Endothelial cell of umbilical vein (primary cell): ENCODE measurements around the gene GPLD1. TPM values are rescaled to one million over a fixed set of nuclear protein-coding genes. Genes with fewer than 3 reads are reported as not detected.
"Not testable (repeated sequence)": the region's sequence is repeated elsewhere in the genome, so short reads cannot be mapped to it uniquely, and the experiment has no call there.

ENCODE experiments used
- BruUV-seq: library from RNA; stranded (reverse); fragments of 400-500 nt; replicated peaks from 2 replicates; lab custom pipeline; 2021; lab: Mats Ljungman, UMichigan
- CTCF ChIA-PET: fragments of 300-600, 350-600 bp; sonication (Branson Sonifier 250); formaldehyde crosslinking; loops from one replicate; lab custom pipeline; 2021; ENCODE audit warnings: antibody characterized with exemption, inconsistent platforms; lab: Charles Lee
- POLR2A ChIA-PET: fragments of 300-600, 350-600 bp; sonication (Branson Sonifier 250); formaldehyde crosslinking; loops from one replicate; lab custom pipeline; 2021; ENCODE audit warnings: antibody characterized with exemption, inconsistent platforms; lab: Charles Lee
- DNase-seq: peaks from one replicate; pipeline ENCODE4 v3.0.0-alpha.2; 2011; ENCODE audit warnings: low read depth, low spot score
- FAIRE-seq: peaks from 2 replicates; lab custom pipeline; 2011; peaks lifted over from hg19 to GRCh38; lab: Jason Lieb, UNC
- H2AFZ ChIP-seq: 2 replicates; pipeline ENCODE4 v1.6.0; 2012; ENCODE audit warnings: low read depth, low read length, control low read depth, inconsistent platforms
- H3K27ac ChIP-seq: 2 replicates; pipeline ENCODE4 v1.5.1; 2011; ENCODE audit warnings: low read depth, mild to moderate bottlenecking, control low read depth, low read length, moderate library complexity; ENCODE audit not compliant: insufficient read depth
- H3K27me3 ChIP-seq, 2 experiments: 2 replicates each; pipeline versions ENCODE4 v1.6.0 to v1.6.1; 2011; ENCODE audit warnings: low read length in 2 of 2, mixed read lengths in 1 of 2; ENCODE audit not compliant: control insufficient read depth in 2 of 2, insufficient read depth in 2 of 2
- H3K36me3 ChIP-seq, 2 experiments: 2 replicates in 1 of 2; 3 replicates in 1 of 2; pipeline ENCODE4 v1.5.1; 2011; ENCODE audit warnings: low read length in 2 of 2, mild to moderate bottlenecking in 1 of 2, moderate library complexity in 1 of 2; ENCODE audit not compliant: control insufficient read depth in 2 of 2, insufficient read depth in 2 of 2; ENCODE audit errors: extremely low read depth in 1 of 2
- H3K4me1 ChIP-seq: 3 replicates; pipeline ENCODE4 v1.5.1; 2011; ENCODE audit warnings: mild to moderate bottlenecking, low read length; ENCODE audit not compliant: control insufficient read depth, insufficient read depth; ENCODE audit errors: extremely low read depth
- H3K4me2 ChIP-seq: 2 replicates; pipeline ENCODE4 v1.6.1; 2011; ENCODE audit warnings: low read length, control low read depth, mixed read lengths; ENCODE audit not compliant: insufficient read depth
- H3K4me3 ChIP-seq, 3 experiments: fragments of 200-600 bp in 1 of 3; sonication (generic), shearing (Covaris generic) in 1 of 3; replicated peaks in 1 of 3; 2 replicates each; pipeline ENCODE4 v1.5.1; 2011 to 2016; ENCODE audit warnings: control low read depth in 3 of 3, low read length in 3 of 3, mild to moderate bottlenecking in 2 of 3, inconsistent platforms in 1 of 3, low read depth in 1 of 3, moderate library complexity in 1 of 3; ENCODE audit not compliant: insufficient read depth in 1 of 3
- H3K79me2 ChIP-seq: 2 replicates; pipeline ENCODE4 v1.6.0; 2012; ENCODE audit warnings: low read length, inconsistent platforms; ENCODE audit not compliant: control insufficient read depth, insufficient read depth
- H3K9ac ChIP-seq: replicated peaks from 2 replicates; pipeline ENCODE3; 2011; ENCODE audit warnings: low read length, control low read depth; ENCODE audit not compliant: insufficient read depth; ENCODE audit errors: extremely low read depth
- H3K9me1 ChIP-seq: replicated peaks from 3 replicates; pipeline ENCODE4 v1.6.0; 2011; ENCODE audit warnings: mild to moderate bottlenecking, low read length; ENCODE audit not compliant: control insufficient read depth, insufficient read depth; ENCODE audit errors: extremely low read depth
- H3K9me3 ChIP-seq: replicated peaks from 2 replicates; pipeline ENCODE4 v1.5.1; 2012; ENCODE audit warnings: low read length, inconsistent platforms; ENCODE audit not compliant: control insufficient read depth, insufficient read depth
- H4K20me1 ChIP-seq: replicated peaks from 2 replicates; pipeline ENCODE3; 2011; ENCODE audit warnings: mild to moderate bottlenecking, low read length; ENCODE audit not compliant: control insufficient read depth, insufficient read depth; ENCODE audit errors: extremely low read depth
- EZH2 ChIP-seq: IDR thresholded peaks from 2 replicates; pipeline ENCODE4 v1.6.1; 2012; ENCODE audit warnings: borderline replicate concordance, low read depth, mild to moderate bottlenecking, moderate library complexity, low read length, inconsistent platforms; ENCODE audit not compliant: severe bottlenecking
- MYC ChIP-seq: IDR thresholded peaks from one replicate; pipeline ENCODE4 v1.6.1; 2011; ENCODE audit warnings: mild to moderate bottlenecking, low read depth, low read length
- dilution Hi-C: fragments of 300-500 bp; cut with MboI; formaldehyde crosslinking; loops from one replicate; pipeline ENCODE4 v1.15.0; 2019; ENCODE audit warnings: low sequenced_read_pairs; ENCODE audit not compliant: extremely low pct_ligation_motif_present
- intact Hi-C: fragments of 100-400 bp; cut with micrococcal nuclease; formaldehyde crosslinking; loops from one replicate; pipeline ENCODE4 v1.10.0; 2022
- polyA plus RNA-seq, 4 experiments: library from polyadenylated mRNA; depleted of rRNA in 3 of 4; stranded (reverse) in 3 of 4; unstranded in 1 of 4; fragments of >200 nt; gene quantifications; 2 replicates each; pipeline versions ENCODE4 v1.2.1 to v1.2.3, GENCODE V29; 2011 to 2012; ENCODE audit warnings: missing spikeins in 1 of 4
- total RNA-seq: library from RNA; stranded (reverse); gene quantifications from 2 replicates; pipeline ENCODE4 v1.2.3, GENCODE V29; 2021

The GPLD1 gene
- total and polyA plus RNA-seq, 2 donors (not counting 3 experiments of a cell fraction or from before 2014, with no cell fraction given): 0.03 to 0.53 TPM

DNA sequence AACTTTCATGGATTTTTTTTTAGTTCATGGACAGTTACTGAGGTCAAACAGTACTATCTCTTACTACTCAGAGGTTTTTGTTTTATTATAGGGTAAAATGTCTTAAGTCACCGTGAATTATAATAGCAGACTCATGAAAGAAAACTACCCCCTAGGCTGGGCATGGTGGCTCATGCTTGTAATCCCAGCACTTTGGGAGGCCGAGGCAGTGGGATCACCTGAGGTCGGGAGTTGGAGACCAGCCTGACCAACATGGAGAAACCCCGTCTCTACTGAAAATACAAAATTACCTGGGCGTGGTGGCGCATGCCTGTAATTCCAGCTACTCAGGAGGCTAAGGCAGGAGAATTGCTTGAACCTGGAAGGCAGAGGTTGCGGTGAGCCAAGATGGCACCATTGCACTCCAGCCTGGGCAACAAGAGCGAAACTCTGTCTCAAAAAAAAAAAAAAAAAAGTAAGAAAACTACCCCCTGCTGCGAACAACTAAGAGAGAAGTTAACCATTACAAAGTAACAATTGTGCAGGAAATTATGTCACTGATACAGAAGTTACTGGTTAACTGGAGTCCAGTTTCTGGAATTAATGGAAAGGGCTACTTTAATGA, 106.4 kb downstream of the GPLD1 start:
- POLR2A ChIA-PET: not testable (repeated sequence)

DNA sequence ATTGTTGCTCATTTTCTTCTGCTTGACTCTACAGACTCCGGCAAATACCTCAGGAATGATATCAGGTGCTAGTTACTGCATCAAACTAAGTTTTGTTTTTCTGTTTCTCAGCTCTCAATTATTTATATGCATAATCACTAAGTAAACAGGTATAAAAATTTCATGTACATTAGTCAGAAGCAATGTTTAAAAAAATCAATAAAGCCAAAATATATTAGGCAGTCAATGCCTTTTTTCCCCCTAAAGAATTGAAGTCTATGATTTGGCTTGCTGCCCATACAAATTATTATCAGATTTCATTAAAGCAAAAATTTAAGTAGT, 107.2 kb downstream of the GPLD1 start:
- H3K27me3 ChIP-seq: no peaks in the 10 kb centered on the region
- no TSS peak for BruUV-seq
- no peak overlapping the region for H3K27ac ChIP-seq
- POLR2A ChIA-PET: no interaction called here
- no peak overlapping the region for H3K4me3 ChIP-seq
- dilution Hi-C loops (no loop called here), intact Hi-C loops (no loop called here)
- CTCF ChIA-PET: interaction anchor here (0.7 to 0.8 kb wide), 2 partner anchors 11 to 99 kb away, joined by 3 read pairs; no protein-coding TSS in a partner anchor
- no peak overlapping the region for H2AFZ ChIP-seq
- DNase-seq (no peak), FAIRE-seq (no peak)
- no peaks in the 10 kb centered on the region for H3K36me3 ChIP-seq
- H3K9me1 ChIP-seq: no peaks in the 10 kb centered on the region
- no peak for TF ChIP-seq MYC
- TF ChIP-seq EZH2: no peak
- H3K9ac ChIP-seq: no peak overlapping the region
- no peak overlapping the region for H3K4me2 ChIP-seq
- H3K79me2 ChIP-seq: no peaks in the 10 kb centered on the region
- no peaks in the 10 kb centered on the region for H3K4me1 ChIP-seq
- H4K20me1 ChIP-seq: no peaks in the 10 kb centered on the region
- no peaks in the 10 kb centered on the region for H3K9me3 ChIP-seq

More for the DNA sequence above, 106.4 kb downstream of the GPLD1 start:
- H3K79me2 ChIP-seq, H3K4me3 ChIP-seq, H3K27ac ChIP-seq, BruUV-seq, H4K20me1 ChIP-seq, H3K9me1 ChIP-seq, dilution Hi-C loops, DNase-seq, H3K4me1 ChIP-seq, H3K27me3 ChIP-seq, FAIRE-seq, H3K36me3 ChIP-seq, intact Hi-C loops, H3K9me3 ChIP-seq, CTCF ChIA-PET, H3K9ac ChIP-seq, H2AFZ ChIP-seq, H3K4me2 ChIP-seq: not testable (repeated sequence)
